GM12891 (cell line): ENCODE results near the gene FGF11.

Experiments used
- POLR2A ChIP-seq: IDR thresholded peaks from 2 replicates; pipeline ENCODE4 v1.6.1; 2011; ENCODE audit warnings: low read depth, low read length, control low read depth
- POLR2AphosphoS5 ChIP-seq: IDR thresholded peaks from 2 replicates; pipeline ENCODE4 v1.6.1; 2011; ENCODE audit warnings: low read depth, low read length, control low read depth
- TAF1 ChIP-seq: IDR thresholded peaks from 2 replicates; pipeline ENCODE4 v1.6.1; 2011; ENCODE audit warnings: low read depth, low read length, control low read depth

- TF ChIP-seq POLR2A (no peak), POLR2AphosphoS5 (no peak), TAF1 (no peak)
Measured at GRCh38 chr17:7429722-7430121, 9.6 kb upstream of the FGF11 start.
